GM12872 (cell line): Measurements from ENCODE around the gene MRPL32.

ENCODE experiments used
- CTCF ChIP-seq: IDR thresholded peaks from 3 replicates; pipeline ENCODE4 v1.5.1; 2011; ENCODE audit warnings: low read depth, mild to moderate bottlenecking, low read length, moderate library complexity; ENCODE audit not compliant: insufficient read depth

Gene MRPL32

GRCh38 chr7:42930889-42931288 lies 1.3 kb upstream of the MRPL32 start:
- TF ChIP-seq CTCF = no peak

DNA sequence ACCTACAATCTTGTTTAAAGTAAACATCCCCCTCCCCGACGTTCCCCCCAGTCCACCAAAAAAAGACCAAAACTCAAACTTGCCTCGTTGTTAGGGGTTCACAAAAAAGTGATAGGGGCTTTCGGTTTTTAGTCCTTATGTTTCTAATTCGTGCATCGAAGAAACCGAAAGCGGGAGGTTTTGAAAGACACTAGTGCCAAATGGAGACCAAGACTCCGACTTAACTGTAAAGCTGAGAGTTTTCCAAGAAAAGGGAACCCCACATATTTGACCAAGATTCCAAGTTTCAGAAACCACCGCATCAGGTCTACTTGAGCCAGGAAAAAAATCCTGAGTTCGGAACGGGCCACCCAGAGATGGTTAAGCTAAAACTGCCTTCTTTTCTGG lies 736 bp upstream of the MRPL32 start:
- TF ChIP-seq CTCF = no peak

GRCh38 chr7:42932811-42933591 lies 825 bp downstream of the MRPL32 start:
- no peak for TF ChIP-seq CTCF

DNA sequence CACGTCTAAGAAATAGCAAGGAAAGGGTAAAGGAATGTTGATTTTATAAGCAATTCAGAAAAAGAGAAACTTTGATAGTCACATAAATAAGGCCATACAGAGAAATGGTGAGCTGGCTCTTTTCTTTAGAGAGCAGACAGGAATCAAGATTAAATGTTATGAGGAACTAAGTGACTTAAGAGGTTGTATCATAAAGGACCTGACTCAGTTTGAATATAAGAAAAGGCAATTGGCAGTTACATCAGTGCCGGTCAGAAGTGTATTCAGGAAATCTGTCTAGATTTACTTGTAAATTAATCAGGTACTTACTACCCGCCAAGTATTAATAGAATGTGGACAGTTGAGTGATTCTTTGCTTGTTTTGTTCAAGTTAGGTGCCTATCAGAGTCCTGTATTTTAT lies 2.1 kb downstream of the MRPL32 start:
- no peak for TF ChIP-seq CTCF

GRCh38 chr7:42935861-42936260 lies 3.7 kb downstream of the MRPL32 start:
- TF ChIP-seq CTCF = no peak

GRCh38 chr7:42939457-42940240 lies 7.5 kb downstream of the MRPL32 start:
- TF ChIP-seq CTCF = no peak

DNA sequence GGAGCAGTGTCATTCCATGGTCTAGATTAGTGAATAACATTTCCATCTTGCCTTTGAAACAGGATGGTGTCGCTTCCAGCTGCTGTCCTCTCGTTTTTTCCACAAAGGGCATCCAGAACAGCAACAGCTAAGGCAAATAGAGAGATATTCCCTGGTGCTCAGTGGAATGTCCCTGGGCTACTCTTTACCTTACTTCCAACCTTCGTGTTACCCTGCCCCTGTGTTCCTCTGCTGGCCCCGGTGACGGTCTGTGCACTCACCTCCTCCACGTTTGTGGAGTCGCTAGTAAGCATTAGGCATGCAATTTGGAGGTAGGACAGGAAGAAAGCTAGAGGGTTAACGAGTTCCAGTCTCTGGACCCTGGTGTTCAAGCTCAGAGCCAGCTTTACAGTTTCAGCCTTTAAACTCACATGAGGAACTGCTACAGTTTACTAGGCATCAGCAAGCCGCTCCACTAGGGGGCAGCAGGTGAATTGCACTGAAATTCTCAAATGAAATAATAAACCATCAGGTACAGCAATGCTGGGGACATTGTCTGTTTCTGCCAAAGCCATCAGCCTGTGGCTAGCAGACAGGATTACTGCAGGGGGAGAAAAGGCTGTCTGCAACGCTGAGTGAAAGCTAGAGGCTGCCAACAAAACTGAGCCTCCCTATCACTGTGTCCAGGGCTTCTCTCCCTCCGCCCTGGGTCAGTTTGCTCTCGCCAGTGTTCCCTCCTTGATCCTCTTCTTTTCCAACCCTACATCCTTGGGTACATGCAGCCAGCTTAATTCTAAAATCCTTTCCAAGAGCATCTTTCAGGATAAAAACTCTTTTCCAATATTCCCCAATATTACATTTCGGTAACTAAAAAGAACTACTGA lies 9.0 kb downstream of the MRPL32 start:
- peak; percentile 86 for TF ChIP-seq CTCF
